Stimulated activated CD4-positive, alpha-beta T cell treated with anti-CD3 and anti-CD28 coated beads, TNF-alpha, amount 100 ng/mL, for 24 hours (primary cell): ENCODE measurements around the gene CNTNAP2.

Source experiments
- DNase-seq, 3 experiments: peaks; one replicate each; pipeline ENCODE4 v3.0.0-alpha.2; 2020; ENCODE audit warnings: low read depth in 3 of 3

Gene CNTNAP2

DNA sequence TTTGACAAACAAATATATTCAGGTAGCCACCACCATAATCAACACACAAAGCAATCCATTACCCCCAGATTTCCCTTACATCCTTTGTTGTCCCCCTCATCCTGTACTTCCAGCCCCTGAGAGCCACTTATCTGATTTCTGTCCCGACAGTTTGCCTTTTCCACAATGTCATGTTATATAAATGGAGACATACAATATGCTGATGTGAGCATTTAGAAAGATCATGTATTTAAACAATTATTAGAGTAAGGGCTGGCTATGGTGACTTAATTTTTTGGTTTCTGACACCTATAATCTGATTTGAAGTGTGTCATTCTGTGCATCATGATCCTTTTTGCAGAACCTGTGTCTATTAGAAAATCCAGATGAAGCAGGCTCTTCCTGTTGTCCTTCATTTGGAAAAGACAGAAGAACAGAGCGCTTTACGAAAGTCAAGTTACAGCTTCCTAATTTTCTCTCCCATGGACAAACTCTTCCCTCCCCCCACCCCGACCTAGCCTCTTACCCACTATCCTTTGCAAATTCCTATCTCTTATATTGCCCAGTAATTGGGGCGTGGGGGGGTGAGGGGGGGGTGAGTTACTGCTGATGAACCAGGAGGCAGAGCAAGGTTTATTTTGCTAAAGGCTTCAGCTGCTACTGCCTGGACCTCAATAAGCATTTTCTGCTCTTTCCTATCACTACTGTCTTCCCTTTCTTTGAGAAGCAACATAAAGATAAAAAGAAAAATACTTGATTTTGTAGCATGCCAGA is 2221.6 kb downstream of the CNTNAP2 start:
- DNase-seq: no peak

- DNase-seq: no peak
Observed at GRCh38 chr7:148340438-148341280, 2224.1 kb downstream of the CNTNAP2 start.

DNA sequence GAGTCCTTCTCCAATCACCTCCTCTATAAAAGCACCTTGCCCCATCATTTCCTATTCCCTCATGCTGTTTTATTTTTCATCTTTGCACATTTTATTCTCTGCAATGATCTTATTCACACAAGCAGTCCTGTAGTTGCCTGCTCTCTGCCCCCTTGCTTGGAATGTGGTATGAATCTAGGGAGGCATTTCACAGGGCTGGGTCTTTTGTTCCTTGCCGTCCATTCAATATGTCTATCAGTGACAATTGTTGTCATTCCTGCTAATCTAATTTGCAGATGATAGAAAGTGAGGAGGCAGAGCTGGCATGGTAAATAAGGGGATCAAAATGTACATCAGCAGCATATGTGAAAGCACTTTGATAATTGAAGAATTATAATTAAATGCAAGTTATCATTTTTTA is 2227.8 kb downstream of the CNTNAP2 start:
- no peak for DNase-seq

GRCh38 chr7:148347981-148348380 is 2231.4 kb downstream of the CNTNAP2 start:
- DNase-seq: no peak

DNA sequence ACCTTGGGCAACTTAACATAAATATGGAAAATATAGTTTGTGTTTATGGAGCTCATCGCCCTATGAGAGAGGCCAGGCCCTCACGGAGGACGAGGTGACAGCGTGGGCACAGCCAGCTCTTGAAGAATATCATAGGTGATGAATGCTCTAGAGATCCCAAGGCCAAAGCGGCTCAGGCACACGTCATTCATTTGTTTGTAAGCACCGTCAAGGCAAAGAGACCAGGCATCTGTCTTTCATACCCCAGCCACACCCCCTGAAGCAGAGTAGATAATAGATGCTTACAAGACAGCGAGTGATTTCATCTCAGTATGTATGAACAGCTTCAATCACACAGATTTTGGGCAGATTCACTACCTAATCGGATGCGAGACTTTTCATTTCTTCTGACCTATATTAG is 2231.9 kb downstream of the CNTNAP2 start:
- no peak for DNase-seq

- DNase-seq: no peak
Observed at GRCh38 chr7:148356303-148356702, 2239.7 kb downstream of the CNTNAP2 start.

DNA sequence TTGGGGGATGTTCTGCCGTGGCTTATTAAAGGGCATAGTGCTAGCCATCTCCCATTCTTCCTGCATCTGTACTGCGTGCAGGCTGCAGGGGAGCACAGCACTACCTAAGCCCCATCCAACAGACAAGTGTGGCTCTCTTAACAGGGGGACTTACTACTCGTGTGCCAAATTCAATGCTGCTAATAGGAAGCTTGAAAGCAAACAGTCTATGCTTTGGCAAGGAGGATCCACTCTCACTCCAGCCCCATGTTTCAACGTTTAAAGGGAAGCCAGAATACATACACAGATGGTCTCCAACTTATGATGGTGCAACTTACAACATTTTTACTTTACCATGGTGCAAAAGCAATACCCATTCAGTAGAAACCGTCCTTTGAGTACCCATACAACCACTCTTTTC is 2245.9 kb downstream of the CNTNAP2 start:
- DNase-seq: no peak

DNA sequence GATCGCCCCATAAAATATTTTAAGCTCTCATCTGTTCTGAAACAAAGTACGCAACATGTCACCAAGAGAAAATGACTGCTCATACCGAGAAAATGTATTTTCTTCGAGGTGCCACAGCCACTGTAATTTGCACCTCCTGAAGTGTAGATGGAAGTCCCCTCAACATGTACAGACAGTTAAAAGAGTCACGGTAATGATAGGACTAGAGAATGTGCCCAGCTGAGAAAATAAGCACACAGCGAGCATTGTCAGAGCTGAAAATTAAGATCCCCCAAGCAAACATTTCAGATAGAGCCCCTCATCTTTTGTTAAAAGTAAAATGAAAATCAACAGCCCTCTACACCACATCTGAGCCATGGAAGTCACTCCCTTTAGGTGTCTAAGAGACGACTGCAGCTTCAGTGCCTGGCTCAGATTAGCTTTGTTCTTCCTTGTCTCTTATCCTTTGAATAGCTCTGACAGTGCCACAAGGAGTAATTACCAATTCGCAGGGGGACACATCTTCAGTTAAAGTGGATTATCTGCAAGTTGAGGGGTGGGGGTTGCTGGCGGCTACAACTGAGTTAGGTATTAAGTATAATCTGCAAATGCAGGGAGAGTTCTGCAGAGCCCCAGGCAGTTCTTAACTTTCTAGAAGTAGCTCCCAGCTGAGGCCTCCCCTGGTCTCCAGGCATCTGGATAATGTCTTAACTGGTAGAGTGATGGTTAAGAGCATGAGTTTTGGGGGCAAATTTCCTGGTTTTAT is 2251.3 kb downstream of the CNTNAP2 start:
- DNase-seq: no peak

- DNase-seq: no peak
Observed at GRCh38 chr7:148368562-148368961, 2252.0 kb downstream of the CNTNAP2 start.

GRCh38 chr7:148371280-148371937 is 2254.8 kb downstream of the CNTNAP2 start:
- no peak for DNase-seq

DNA sequence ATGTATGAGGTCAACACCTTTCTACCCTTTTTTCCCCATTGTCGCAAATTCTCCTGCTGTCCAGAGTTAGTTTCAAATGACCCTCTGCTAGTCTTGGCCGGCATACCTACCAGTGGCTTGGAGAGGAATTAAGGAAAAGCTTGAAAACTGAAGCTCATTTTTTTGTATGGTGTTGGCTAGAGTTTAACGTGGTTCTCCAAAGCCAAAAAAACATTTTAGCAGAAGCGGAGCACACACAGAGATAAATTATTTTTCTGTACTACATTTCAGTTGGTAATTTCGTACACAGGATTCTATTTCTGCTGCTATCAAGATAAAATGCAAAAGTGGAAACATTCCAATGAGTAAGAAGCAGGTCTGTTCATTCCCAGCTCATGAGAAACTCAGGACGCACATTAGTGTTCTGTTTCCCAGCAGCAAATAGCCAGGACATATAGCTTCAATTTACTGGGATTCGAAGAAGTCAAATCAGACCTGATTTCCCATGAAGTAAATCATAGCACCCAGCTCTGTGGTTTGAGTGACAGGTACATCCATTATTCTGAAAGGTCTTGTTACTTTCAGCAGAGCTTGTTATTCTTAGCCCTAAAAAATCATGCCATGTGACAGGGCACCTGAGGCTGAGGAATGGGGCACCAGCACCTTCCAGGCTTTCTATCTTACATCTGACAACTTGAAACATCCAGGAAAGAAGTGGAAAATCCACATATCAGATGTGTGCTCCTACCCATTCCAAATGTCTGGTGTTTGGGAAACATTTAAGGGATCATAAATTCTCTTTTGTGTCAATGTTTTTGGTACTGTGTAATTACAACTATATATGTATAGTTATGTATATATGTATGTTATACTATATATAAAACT is 2258.0 kb downstream of the CNTNAP2 start:
- DNase-seq: no peak

- no peak for DNase-seq
Observed at GRCh38 chr7:148379677-148380076, 2263.1 kb downstream of the CNTNAP2 start.

GRCh38 chr7:148380596-148381419 is 2264.2 kb downstream of the CNTNAP2 start:
- DNase-seq: no peak

- no peak for DNase-seq
Observed at GRCh38 chr7:148382596-148382995, 2266.0 kb downstream of the CNTNAP2 start.

DNA sequence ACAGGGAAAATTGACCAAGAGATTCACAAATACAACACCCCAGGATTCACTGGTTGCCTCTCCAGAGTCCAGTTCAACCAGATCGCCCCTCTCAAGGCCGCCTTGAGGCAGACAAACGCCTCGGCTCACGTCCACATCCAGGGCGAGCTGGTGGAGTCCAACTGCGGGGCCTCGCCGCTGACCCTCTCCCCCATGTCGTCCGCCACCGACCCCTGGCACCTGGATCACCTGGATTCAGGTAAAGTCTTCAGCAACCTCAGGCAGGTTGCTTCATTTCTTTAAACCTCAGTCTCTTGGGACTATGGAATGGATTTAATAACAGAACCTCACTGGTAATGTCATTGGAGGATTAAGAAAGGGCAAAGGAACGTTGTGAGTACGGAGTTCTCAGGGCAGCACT is 2267.1 kb downstream of the CNTNAP2 start:
- DNase-seq: no peak

- DNase-seq: no peak
Observed at GRCh38 chr7:148385009-148385682, 2268.5 kb downstream of the CNTNAP2 start.

- no peak for DNase-seq
Observed at GRCh38 chr7:148390381-148390780, 2273.8 kb downstream of the CNTNAP2 start.

GRCh38 chr7:148391591-148391990 is 2275.0 kb downstream of the CNTNAP2 start:
- no peak for DNase-seq

DNA sequence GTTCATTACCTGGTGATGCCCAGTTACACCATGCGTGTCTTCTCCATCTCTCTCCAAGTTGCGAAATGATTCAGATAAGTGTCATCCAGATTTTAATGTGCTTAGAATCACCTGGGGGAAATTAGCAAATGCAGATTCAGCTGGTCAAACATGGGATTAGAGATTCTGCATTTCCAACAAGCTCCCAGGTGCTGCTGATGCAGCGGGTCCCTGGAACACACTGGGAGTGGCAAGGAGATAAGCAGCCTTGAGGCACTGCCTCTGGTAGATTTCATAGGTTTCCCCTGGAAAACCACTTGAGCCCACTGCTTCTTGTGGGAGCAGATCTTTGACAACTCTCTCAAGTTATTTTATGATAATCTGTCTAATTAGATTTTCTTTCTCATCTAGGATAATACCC is 2278.0 kb downstream of the CNTNAP2 start:
- DNase-seq: no peak
